GM21825 (cell line): ENCODE measurements around the gene THEM4.
"Not testable (repeated sequence)": the region's sequence is repeated elsewhere in the genome, so short reads cannot be mapped to it uniquely, and the experiment has no call there.

ENCODE experiments used
- ATAC-seq: cut with Tn5 transposase; IDR thresholded peaks from one replicate; pipeline ENCODE4 v1.9.1; 2021; ENCODE audit warnings: mild to moderate bottlenecking, moderate library complexity; ENCODE audit not compliant: unreplicated experiment

Gene THEM4

GRCh38 chr1:151935154-151935553, 25.8 kb upstream of the THEM4 start:
- ATAC-seq = no peak

DNA sequence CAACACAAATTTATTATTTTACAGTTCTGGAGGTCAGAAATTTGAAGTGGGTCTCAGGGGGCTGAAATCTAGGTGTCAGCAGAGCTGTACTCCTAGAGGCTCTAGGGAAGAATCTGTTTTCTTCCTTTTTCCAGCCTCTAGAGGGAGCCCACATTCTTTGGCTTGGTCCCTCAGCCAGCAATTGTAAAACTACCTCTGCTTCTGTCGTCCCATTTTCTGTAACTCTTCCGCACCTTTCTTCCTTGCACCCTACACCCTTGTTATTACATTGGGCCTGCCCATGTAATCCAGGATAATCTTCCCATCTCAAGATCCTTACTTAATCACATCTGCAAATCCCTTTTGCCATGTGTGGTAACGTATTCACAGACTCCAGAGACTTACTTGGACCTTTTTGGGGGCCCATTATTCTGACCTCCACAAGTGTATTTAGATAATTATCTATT, 24.8 kb upstream of the THEM4 start:
- no peak for ATAC-seq

DNA sequence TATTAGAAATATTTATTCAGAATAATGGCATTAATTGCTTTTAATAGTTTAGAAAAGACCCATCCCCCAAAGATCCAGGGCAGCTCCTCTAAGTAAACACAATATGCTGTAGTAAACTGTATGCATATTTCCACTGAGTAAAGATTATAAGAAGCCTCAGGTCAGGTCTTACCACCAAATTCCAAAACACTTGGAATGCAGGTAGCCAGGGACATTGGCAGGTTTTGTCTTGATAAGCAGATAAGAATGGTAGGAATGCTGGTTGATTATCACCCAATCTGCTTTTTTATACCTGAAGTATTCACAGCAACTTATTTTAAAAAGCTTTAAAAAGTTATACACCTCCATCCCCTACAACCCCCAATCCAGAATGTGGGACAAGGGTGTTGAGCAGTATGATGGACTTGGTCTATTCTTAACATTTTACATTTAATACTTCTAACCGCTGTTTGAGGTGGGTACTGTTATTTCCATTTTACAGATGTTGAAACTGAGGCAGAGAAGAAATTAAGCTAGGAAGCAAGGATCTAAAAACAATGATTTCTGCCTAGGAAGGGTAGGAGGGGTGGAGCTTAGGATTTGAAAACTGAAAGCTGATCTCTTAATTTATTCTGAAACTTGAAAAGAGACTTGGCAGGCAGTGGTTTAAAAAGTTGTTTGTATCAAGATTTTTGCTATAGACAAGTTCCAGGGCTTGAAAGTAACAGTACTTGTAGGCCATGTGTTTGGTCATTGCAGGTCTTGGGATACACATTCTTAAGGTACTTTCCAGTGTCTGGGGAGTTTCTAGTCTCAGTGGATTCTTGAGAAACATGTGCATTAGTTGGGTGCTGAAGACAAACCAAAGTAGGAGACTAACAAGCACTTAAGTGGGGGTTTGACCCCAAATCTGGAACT, 15.6 kb upstream of the THEM4 start:
- no peak for ATAC-seq

DNA sequence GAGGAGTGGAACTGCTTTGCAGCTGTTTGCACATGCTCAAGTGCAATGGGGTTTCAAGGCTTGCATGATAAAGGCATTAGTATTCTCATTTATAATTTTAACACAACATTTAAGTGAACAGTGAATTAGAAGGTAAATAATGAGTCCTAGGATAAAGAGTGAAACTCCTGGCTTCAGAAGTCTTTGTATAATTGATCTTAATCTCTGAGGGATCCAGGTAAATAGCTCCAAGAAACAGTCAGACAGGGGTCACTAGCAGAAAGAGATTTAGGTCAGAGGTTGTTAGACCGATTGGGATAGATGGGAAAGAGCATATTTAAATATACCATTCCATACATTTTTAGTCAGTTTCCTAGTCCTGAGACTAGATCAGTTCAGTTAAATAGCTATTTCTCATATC, 14.1 kb upstream of the THEM4 start:
- no peak for ATAC-seq

DNA sequence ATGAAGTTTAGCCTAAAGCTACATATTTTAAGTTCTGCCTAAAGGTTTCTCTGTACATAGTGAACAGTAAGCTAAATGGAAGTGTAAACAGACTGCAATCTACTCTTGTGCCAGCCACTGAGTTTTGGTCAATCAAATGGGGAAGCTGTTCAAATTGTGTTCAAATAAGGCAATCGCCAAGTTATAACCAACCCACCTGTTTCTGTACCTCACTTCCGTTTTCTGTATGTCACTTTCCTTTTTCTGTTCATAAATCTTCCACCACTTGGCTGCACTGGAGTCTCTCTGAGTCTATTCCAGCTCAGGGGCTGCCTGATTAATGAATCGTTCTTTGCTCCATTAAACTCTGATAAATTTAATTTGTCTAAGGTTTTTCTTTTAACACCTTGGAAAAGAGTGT, 10.8 kb upstream of the THEM4 start:
- ATAC-seq = no peak

DNA sequence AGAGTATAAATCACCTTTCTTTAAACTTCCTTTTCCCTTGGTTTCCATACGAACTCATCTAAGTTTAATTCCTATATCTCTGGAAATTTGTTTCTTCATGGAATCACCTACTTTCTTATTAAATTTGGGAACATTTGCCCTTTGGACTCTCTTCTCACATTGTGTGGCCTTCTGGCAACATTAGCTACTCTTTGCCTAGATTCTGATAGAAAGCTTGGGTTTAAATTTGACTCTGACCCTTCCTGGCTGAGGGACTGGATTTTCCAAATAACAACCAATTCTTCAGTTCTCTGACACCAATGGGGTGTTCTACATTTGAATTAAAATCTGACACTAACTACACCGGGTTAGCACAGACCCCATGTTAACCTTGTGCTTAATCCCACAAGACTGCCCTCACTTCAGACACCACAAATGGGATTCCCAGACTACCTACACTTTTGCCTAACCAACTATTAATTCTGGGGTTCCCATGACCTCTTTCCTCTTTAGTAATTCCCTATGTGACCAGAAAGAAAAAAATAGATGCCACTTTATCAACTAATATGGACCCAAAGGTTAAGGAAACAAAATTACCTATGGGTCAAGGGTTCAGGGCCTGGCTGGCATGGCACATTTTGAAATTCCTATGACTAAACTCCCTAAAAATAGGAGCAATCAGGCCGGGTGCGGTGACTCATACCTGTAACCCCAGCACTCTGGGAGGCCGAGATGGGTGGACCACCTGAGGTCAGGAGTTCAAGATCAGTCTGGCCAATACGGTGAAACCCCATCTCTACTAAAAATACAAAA, 9.7 kb upstream of the THEM4 start:
- ATAC-seq = no peak

DNA sequence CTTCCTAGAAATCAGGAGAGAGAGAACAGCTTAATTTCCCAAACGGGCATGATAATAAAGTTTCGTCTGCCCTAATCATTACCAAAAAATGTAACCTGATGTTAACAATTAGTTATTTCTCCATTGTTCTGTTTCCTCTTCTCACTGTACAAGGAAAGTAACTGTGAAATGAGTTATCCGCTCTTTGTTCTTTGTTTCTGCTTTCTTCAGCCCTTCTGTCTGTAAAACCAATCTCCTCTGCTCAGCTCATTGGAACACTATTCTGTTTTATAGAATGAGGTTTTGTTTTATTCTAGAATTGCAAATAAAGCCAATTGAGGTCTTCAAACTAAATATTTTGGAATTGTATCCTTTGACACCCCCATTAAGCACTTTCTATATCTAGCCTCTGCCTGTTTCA, 8.8 kb upstream of the THEM4 start:
- no peak for ATAC-seq

- ATAC-seq = no peak
These were observed 7.5 kb upstream of the THEM4 start for GRCh38 chr1:151916726-151917370.

DNA sequence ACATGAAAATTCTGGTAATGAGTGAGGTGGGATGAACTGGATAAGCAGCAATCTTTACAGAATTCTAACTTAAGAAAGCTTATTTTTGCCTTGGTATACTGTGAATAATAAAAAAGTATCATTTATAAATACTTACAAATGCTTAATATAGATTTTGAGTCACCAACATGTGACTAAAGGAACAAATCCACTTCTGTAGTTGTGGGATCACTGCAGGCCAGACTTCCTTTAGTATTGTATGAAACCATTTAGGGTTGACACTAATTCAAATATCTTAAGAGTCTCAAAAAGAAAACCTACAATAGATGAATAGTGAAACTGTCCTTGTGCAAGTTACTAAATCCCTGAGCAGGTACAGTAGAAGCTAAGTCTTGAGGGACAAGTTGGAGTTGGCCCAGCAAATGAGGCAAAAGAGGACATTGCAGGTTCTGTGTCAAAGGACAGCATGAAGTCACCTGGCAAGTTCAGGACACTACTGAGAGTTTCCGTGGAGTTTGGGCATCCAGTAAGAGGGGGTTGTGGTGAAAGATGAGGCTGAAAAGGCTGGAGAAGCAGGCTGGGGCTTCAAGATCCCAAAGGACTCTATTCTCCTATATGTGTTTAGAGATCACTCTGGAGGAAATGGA, 5.9 kb upstream of the THEM4 start:
- ATAC-seq = no peak

- ATAC-seq = no peak
These were observed 4.8 kb upstream of the THEM4 start for GRCh38 chr1:151914076-151914475.

DNA sequence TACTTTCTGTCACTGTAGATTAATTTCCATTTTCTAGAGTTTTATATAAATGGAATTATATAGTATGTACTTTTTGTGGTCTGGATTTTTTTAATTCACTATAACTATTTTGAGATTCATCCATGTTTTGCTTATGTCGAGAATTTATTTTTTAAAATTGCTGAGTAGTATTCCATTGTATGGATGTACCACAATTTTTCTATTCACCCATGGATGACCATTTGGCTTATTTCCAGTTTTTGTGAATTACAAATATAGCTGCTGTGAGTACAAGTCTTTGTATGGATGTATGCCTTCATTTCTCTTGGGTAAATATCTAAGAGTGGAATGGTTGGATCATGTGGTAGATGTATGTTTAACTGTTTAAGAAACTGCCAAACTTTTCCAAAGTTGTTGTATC, 3.7 kb upstream of the THEM4 start:
- no peak for ATAC-seq

DNA sequence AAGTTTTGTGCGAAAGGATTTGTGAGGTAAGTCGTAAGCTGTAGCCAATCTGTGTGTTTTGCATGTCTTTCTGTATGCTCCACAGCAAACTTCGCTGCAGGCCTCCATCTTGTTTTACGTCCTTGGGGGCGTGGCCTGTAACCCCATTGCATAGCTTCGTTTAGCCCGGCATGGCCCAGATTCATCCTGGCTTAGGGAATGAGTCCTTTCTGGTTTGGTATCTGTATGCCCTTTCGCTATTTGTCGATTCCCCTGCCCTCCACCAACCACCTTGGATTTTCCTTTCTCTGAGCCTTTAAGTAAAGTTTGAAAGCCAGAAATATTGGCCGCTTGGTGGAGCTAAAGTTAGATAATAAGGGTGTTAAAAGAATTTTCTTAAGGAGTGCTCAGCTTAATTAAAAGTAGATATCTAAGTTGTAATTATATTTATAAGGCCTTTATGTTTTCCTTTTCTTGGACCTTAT, 1.1 kb downstream of the THEM4 start:
- no peak for ATAC-seq

DNA sequence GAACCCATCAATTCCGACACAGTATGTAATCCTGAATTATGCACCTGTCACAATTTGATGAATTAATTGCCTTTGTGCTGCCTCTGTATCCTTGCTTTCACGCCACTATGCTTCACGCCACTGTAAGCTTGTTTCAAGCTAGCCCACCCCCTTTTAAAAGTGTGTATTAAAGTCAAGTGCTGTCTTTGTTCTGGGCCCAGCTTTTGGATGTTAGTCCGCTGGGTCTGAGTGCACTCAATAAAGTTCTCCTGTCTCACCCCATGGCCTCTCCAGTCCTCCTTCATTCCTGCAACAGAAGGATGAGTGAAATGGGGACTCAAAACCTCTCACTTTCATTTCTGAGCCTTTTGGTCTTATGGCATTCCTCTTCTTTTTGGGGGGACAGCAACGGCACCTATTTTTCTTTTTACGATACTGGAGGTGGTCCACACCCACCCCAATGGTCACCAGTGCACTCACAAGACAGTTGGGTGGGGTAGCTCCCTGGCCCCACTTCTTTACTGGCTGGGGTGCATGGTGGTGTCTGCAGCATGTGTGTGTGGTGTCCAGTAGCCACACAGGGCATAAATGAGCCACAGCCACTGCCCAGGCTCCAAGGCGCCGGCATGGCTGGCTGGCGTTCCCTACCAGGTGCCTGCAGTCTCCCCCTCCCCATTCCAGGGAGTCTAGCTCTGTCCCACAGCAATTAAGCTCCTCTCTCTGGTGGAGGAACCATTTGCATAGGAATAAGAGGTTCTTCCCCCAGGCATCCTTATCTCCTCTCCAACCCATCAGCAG, 1.8 kb downstream of the THEM4 start:
- ATAC-seq = no peak

DNA sequence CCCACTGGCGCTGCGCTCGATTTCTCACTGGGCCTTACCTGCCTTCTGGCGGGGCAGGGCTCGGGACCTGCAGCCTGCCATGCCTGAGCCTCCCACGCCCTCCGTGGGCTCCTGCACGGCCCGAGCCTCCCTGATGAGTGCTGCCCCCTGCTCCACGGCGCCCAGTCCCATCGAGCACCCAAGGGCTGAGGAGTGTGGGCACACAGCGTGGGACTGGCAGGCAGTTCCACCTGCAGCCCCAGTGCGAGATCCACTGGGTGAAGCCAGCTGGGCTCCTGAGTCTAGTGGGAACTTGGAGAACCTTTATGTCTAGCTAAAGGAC, 3.0 kb downstream of the THEM4 start:
- not testable (repeated sequence) for ATAC-seq

DNA sequence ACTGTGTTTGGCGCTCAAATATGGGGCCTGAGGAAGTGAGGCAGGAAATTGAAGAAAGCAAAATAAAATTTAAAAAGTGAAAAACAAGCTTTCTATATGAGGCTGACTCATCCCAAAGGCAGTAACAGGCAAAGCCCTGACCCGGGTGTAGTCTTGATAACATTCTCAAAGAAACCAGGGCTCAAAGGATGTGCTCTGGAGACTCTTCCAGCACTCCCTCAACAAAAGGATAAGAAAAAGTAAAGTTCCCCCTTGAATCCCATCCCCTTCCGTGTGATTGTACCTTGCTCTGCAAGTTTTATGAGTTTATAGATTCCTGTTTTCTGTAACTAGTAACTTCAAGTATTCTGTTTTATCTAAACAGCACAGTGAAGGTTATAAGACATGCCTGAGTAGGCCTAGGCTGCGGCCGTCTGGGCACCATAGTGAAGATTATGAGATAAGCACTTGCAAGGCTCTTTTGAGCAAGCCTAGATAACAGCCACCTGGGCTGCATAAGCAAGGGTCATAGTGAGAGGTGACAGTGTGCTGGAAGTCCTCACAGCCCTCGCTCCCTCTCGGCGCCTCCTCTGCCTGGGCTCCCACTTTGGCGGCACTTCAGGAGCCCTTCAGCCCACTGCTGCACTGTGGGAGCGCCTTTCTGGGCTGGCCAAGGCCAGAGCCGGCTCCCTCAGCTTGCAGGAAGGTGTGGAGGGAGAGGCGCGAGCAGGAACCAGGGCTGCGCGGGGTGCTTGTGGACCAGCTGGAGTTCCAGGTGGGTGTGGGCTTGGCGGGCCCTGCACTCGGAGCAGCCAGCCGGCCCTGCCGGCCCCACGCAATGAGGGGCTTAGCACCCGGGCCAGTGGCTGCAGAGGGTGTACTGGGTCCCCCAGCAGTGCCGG, 3.6 kb downstream of the THEM4 start:
- not testable (repeated sequence) for ATAC-seq

DNA sequence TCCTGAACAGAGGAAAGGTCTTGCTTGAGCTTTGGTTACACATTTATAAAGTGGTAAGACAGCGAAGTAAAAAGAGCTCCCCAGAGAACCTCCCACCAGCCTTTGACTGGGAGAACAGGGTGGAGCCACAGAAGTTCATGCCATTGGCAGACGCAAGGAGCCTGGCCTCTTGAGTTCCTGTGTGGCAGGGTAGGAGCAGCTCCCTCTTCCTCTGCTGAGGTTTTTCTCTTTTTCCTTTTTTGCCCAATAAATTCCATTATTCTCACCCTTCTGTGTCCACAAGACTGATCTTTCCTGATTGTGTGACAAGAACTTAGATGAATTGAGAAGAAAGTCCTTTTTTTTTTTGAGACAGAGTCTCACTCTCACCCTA, 4.3 kb downstream of the THEM4 start:
- no peak for ATAC-seq

DNA sequence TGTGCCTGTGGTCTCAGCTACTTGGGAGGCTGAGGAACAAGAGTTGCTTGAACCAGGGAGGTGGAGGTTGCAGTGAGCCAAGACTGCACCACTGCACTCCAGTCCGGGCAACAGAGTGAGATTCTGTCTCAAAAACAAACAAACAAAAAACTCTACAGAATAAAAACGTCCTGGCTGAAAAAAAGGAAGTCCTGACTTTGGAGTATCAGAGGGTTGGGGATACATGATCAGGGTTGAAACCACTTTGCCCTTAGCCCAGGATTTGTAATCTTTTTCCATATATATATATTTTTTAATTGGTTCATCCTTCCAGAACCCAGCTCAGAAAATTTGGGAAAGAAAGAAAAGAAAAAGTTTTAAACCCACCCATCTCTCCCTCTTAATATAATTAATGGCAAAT, 6.5 kb downstream of the THEM4 start:
- no peak for ATAC-seq

- not testable (repeated sequence) for ATAC-seq
These were observed 8.5 kb downstream of the THEM4 start for GRCh38 chr1:151900804-151901203.

DNA sequence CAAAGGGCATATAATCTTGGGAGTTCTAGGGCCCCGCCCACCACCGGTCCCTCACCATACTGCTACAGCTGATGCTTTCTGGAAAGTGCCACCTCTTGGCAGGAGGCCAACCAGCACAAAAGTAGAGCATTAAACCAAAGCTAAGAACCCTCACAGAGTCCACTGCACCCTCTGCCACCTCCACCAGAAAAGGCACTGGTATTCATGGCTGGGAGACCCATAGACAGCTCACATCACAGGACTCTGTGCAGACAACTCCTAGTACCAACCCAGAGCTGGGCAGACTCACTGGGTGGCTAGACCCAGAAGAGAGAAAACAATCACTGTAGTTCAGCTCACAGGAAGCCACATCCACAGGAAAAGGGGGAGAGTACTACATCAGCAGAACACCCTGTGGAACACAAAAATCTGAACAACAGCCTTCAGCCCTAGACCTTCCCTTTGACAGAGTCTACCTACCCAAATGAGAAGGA, 10.8 kb downstream of the THEM4 start:
- ATAC-seq = no peak
